ENCODE measurements around the gene ALG14.

- no peak for TF ChIP-seq CTCF (IDR thresholded peaks at IDR 0.05)
- TF ChIP-seq POLR2A (IDR thresholded peaks at IDR 0.05), result no peak
Observed at GRCh38 chr1:94934551-94934950, 138.2 kb downstream of the ALG14 start.

Measured in lower leg skin (tissue), 3 donors.